Common myeloid progenitor, CD34-positive (primary cell): ENCODE measurements around the gene TSSK3.
A peak's percentile ranks its signal among the peaks of the same experiment; 100 is the strongest.

Experiments used
- CTCF ChIA-PET: fragments of 350-600 bp; sonication (Branson Sonifier 250); formaldehyde crosslinking; loops from one replicate; lab custom pipeline; 2021; ENCODE audit warnings: antibody characterized with exemption; lab: Charles Lee
- POLR2A ChIA-PET: fragments of 350-600 bp; sonication (Branson Sonifier 250); formaldehyde crosslinking; loops from one replicate; lab custom pipeline; 2021; ENCODE audit warnings: antibody characterized with exemption; lab: Charles Lee
- DNase-seq, 3 donors: peaks; one replicate each; pipeline versions ENCODE4 v3.0.0 to v3.0.0-alpha.2; 2013
- H3K27ac ChIP-seq, 2 experiments: 1 replicate in 1 of 2; 2 replicates in 1 of 2; pipeline ENCODE4 v1.7.0; 2013; ENCODE audit warnings: inconsistent platforms in 2 of 2, low read length in 2 of 2, mild to moderate bottlenecking in 2 of 2, low read depth in 1 of 2, moderate library complexity in 1 of 2; ENCODE audit not compliant: severe bottlenecking in 2 of 2, insufficient read depth in 1 of 2, poor library complexity in 1 of 2
- H3K27me3 ChIP-seq, 5 experiments: replicated peaks in 2 of 5; 1 replicate in 3 of 5; 2 replicates in 2 of 5; pipeline versions ENCODE4 v1.6.1 to v1.7.0; 2013; ENCODE audit warnings: low read length in 4 of 5, mild to moderate bottlenecking in 2 of 5, moderate library complexity in 2 of 5, inconsistent platforms in 1 of 5; ENCODE audit not compliant: insufficient read depth in 5 of 5, control insufficient read depth in 4 of 5
- H3K36me3 ChIP-seq, 4 experiments: 1 replicate in 2 of 4; 2 replicates in 2 of 4; pipeline versions ENCODE4 v1.6.1 to v1.7.0; 2013; ENCODE audit warnings: low read length in 3 of 4, control low read depth in 1 of 4, mild to moderate bottlenecking in 1 of 4; ENCODE audit not compliant: control insufficient read depth in 4 of 4, insufficient read depth in 4 of 4
- H3K4me1 ChIP-seq, 4 experiments: 1 replicate in 3 of 4; 2 replicates in 1 of 4; pipeline versions ENCODE4 v1.6.1 to v1.7.1; 2013; ENCODE audit warnings: low read length in 3 of 4, mild to moderate bottlenecking in 3 of 4, control low read depth in 1 of 4, inconsistent platforms in 1 of 4, moderate library complexity in 1 of 4; ENCODE audit not compliant: control insufficient read depth in 4 of 4, insufficient read depth in 4 of 4; ENCODE audit errors: control extremely low read depth in 1 of 4
- H3K4me3 ChIP-seq, 7 experiments: 1 replicate in 4 of 7; 2 replicates in 3 of 7; pipeline versions ENCODE4 v1.5.1 to v1.7.0; 2013; ENCODE audit warnings: mild to moderate bottlenecking in 7 of 7, low read length in 6 of 7, moderate library complexity in 6 of 7, inconsistent platforms in 2 of 7, low read depth in 2 of 7, control low read depth in 1 of 7; ENCODE audit not compliant: insufficient read depth in 4 of 7, control insufficient read depth in 1 of 7; ENCODE audit errors: extremely low read depth in 1 of 7
- H3K9me3 ChIP-seq, 5 experiments: 1 replicate in 4 of 5; 2 replicates in 1 of 5; pipeline versions ENCODE4 v1.6.1 to v1.7.1; 2013; ENCODE audit warnings: low read length in 4 of 5, mild to moderate bottlenecking in 2 of 5, inconsistent platforms in 1 of 5, low read depth in 1 of 5, moderate library complexity in 1 of 5; ENCODE audit not compliant: control insufficient read depth in 4 of 5, insufficient read depth in 2 of 5; ENCODE audit errors: control extremely low read depth in 1 of 5
- WGBS: methylation state at CpG from one replicate; pipeline ENCODE4 v1.1.5; 2013; ENCODE audit not compliant: insufficient coverage; 5-methylcytosine and 5-hydroxymethylcytosine counted together

Gene TSSK3

GRCh38 chr1:32400876-32401631 is 38.7 kb downstream of the TSSK3 start:
- DNase-seq = peak; percentile 39 to 54 (median 40)
- peaks cover 0 to 3% (median 1%) of the 10 kb centered on the region in 4 experiments for H3K4me1 ChIP-seq
- ChIA-PET CTCF (interaction anchor here (0.6 to 3.9 kb wide), 19 partner anchors 10 to 471 kb away, joined by 3 to 18 read pairs (median 4); no protein-coding TSS in a partner anchor), POLR2A (interaction anchor here (1.2 kb wide), 1 partner anchor 371 kb away, joined by 4 read pairs; no protein-coding TSS in a partner anchor)
- no peaks in the 10 kb centered on the region for H3K36me3 ChIP-seq
- H3K27me3 ChIP-seq = peaks cover 0 to 3% (median 0%) of the 10 kb centered on the region in 5 experiments
- no peak overlapping the region for H3K27ac ChIP-seq
- peak overlapping the region in 3 of 7 experiments; percentile 13 to 52 (median 45) for H3K4me3 ChIP-seq
- 51% methylated on average over 12 of the region's 13 CpGs for WGBS
- H3K9me3 ChIP-seq = no peaks in the 10 kb centered on the region

GRCh38 chr1:32404946-32405345 is 42.6 kb downstream of the TSSK3 start:
- POLR2A ChIA-PET = no interaction called here

DNA sequence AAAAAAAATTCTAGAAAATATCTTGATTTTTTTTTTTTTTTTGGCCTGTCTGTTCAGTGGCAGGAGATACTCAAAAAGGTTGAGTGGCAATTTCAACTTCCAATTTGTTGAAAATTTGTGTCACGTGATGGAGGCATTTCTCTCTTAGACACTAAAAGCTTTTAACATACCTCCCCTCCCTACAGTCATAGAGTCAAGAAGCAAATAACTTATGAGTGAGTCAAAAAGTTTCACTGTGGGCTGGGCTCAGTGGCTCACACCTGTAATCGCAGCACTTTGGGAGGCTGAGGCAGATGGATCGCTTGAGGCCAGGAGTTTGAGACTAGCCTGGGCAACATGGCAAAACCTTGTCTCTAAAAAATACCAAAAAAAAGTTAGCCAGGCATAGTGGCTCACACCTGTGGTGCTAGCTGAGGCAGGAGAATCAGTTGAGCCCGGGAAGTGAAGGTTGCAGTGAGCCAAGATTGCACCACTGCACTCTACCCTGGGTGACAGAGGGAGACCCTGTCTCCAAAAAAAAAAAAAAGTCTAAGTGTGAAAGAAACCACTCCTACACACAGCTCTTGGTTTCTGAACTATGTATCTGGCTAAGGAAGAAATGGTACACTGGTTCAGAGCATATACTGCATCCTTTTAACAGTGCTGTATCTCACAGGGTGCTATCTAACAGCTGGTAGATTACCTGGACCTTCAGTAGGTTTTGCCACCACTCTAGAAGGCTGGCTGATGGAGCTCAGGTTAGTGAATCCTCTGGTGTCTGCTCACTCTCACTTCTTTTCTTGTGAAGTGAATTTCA is 43.5 kb downstream of the TSSK3 start:
- 86% methylated on average over 1 of the region's 4 CpGs for WGBS
- DNase-seq = no peak
- Histone ChIP-seq H3K36me3 (no peaks in the 10 kb centered on the region), H3K27ac (no peak overlapping the region), H3K4me1 (peaks cover 0 to 2% (median under 1%) of the 10 kb centered on the region in 4 experiments), H3K4me3 (no peak overlapping the region), H3K27me3 (peaks cover 0 to 3% (median 0%) of the 10 kb centered on the region in 5 experiments), H3K9me3 (no peaks in the 10 kb centered on the region)
- CTCF ChIA-PET = interaction anchor here (0.7 kb wide), 2 partner anchors 91 to 380 kb away, joined by 3 read pairs; no protein-coding TSS in a partner anchor
- POLR2A ChIA-PET = no interaction called here

More at GRCh38 chr1:32404946-32405345, 42.6 kb downstream of the TSSK3 start:
- H3K36me3 ChIP-seq = no peaks in the 10 kb centered on the region
- H3K27me3 ChIP-seq = peaks cover 0 to 3% (median 0%) of the 10 kb centered on the region in 5 experiments
- H3K9me3 ChIP-seq = no peaks in the 10 kb centered on the region
- H3K4me1 ChIP-seq = peaks cover 0 to 3% (median 1%) of the 10 kb centered on the region in 4 experiments
- CTCF ChIA-PET = interaction anchor here (0.6 to 1.2 kb wide), 3 partner anchors 11 to 115 kb away, joined by 3 to 4 read pairs (median 3); partner anchors contain the start of gene BSDC1
- no CpG with 5 or more reads among the region's 2 CpGs for WGBS
- DNase-seq = no peak
- H3K27ac ChIP-seq = no peak overlapping the region
- H3K4me3 ChIP-seq = no peak overlapping the region

GRCh38 chr1:32406629-32407111 is 44.3 kb downstream of the TSSK3 start:
- Histone ChIP-seq H3K4me1 (no peaks in the 10 kb centered on the region), H3K9me3 (no peaks in the 10 kb centered on the region), H3K36me3 (no peaks in the 10 kb centered on the region), H3K27me3 (peaks cover 0 to 4% (median 0%) of the 10 kb centered on the region in 5 experiments), H3K27ac (no peak overlapping the region), H3K4me3 (no peak overlapping the region)
- DNase-seq = no peak
- CTCF ChIA-PET = interaction anchor here (0.7 kb wide), 2 partner anchors 92 to 379 kb away, joined by 3 read pairs; no protein-coding TSS in a partner anchor
- WGBS = 90% methylated on average over 3 of the region's 4 CpGs
- POLR2A ChIA-PET = no interaction called here

GRCh38 chr1:32411261-32411660 is 48.9 kb downstream of the TSSK3 start:
- Histone ChIP-seq H3K4me1 (no peaks in the 10 kb centered on the region), H3K4me3 (no peak overlapping the region), H3K27ac (no peak overlapping the region), H3K27me3 (peaks cover 0 to 6% (median 0%) of the 10 kb centered on the region in 5 experiments), H3K36me3 (no peaks in the 10 kb centered on the region), H3K9me3 (peaks cover 1 to 19% (median 11%) of the 10 kb centered on the region in 5 experiments)
- DNase-seq = no peak
- ChIA-PET CTCF (interaction anchor here (1.1 to 1.7 kb wide), 3 partner anchors 10 to 464 kb away, joined by 3 to 16 read pairs (median 4); no protein-coding TSS in a partner anchor), POLR2A (no interaction called here)

- CTCF ChIA-PET = interaction anchor here (0.6 to 2.9 kb wide), 5 partner anchors 9 to 55 kb away, joined by 3 to 9 read pairs (median 3); partner anchors contain the start of gene BSDC1
Observed at GRCh38 chr1:32413507-32414185, 51.3 kb downstream of the TSSK3 start.

More at GRCh38 chr1:32413507-32414185, 51.3 kb downstream of the TSSK3 start:
- POLR2A ChIA-PET = no interaction called here
- no peak overlapping the region for H3K4me3 ChIP-seq
- no peak overlapping the region for H3K27ac ChIP-seq
- H3K9me3 ChIP-seq = peaks cover 3 to 32% (median 11%) of the 10 kb centered on the region in 5 experiments
- peaks cover 0 to 6% (median 0%) of the 10 kb centered on the region in 5 experiments for H3K27me3 ChIP-seq
- DNase-seq = peak in 2 of 3 donors; percentile 61 to 72
- 84% methylated on average over 9 of the region's 10 CpGs for WGBS
- no peaks in the 10 kb centered on the region for H3K36me3 ChIP-seq
- H3K4me1 ChIP-seq = no peaks in the 10 kb centered on the region
